ENCODE data around the gene ADAMTS9.

GRCh38 chr3:64691051-64691450 is 3.3 kb upstream of the ADAMTS9 start:
- no peak for TF ChIP-seq CTCF (IDR thresholded peaks at IDR 0.05)
- no peak for TF ChIP-seq POLR2A (IDR thresholded peaks at IDR 0.05)
